Heart left ventricle (tissue), 13 donors: ENCODE results near the gene AIFM1.

Experiments used
- CTCF ChIP-seq, 12 donors: fragments of 200-600 bp; sonication (generic) in 4 of 12; IDR thresholded peaks; one replicate each; pipeline versions ENCODE4 v1.5.0 to v1.8.0; 2018 to 2022; ENCODE audit warnings: antibody characterized with exemption in 12 of 12, mild to moderate bottlenecking in 5 of 12
- POLR2A ChIP-seq, 2 donors: fragments of 450-650 bp; IDR thresholded peaks; one replicate each; pipeline ENCODE4 v1.6.1; 2017; ENCODE audit warnings: antibody characterized with exemption in 2 of 2, mild to moderate bottlenecking in 2 of 2, moderate library complexity in 2 of 2
- donor health status: ischemic (EF 13 %, LVEDD 7.1; RV severe dilation, severe dysfunction).
- donor health status: DM: no; HTN: yes; CAD: no.
- donor health status: DM: no; HTN: no; CAD: no.
- donor health status: ischemic (EF 25% LVEDD 6.9; RV normal size, moderate dysfunction).
- donor health status: ischemic (EF 25% LVEDD 5.7; RV mildly dilated, moderate dysfunction).
- donor health status: ischemic (EF 35%, LVEDD 5.7; RV mildly dilated, moderate dysfunction).
- donor health status: nonischemic (EF 11% LVEDD 7.7; RV severe dilation, severe dysfunction).
- donor health status: DM: yes; HTN: yes; CAD: no.
- donor health status: PGD.
- donor health status: ischemic (EF 29% LVEDD 5.4; RV normal size, mild dysfunction).
- donor health status: nonischemic (EF 23%, LVEDD 6.1; RV moderate dilation, normal function).

GRCh38 chrX:130184857-130185256, 19.2 kb upstream of the AIFM1 start:
- TF ChIP-seq POLR2A (IDR thresholded peaks at IDR 0.05) (no peak), CTCF (IDR thresholded peaks at IDR 0.05) (no peak)
